Measurements from ENCODE around the gene SERTAD2. TPM values are rescaled to one million over a fixed set of nuclear protein-coding genes. Genes with fewer than 3 reads are reported as not detected.

The SERTAD2 gene
- total and polyA plus RNA-seq, 8 donors: 2.2 to 9.4 (median 4.3) TPM

GRCh38 chr2:64650722-64651338, 2.9 kb downstream of the SERTAD2 start:
- peaks cover 0 to 3% (median 0%) of the 10 kb centered on the region in 4 donors for H3K9me3 ChIP-seq
- H3K4me1 ChIP-seq: peaks cover 12 to 62% (median 48%) of the 10 kb centered on the region in 3 donors
- no peaks in the 10 kb centered on the region for H3K36me3 ChIP-seq
- 35 to 39% methylated on average over 5 of the region's 5 CpGs for WGBS, 2 donors
- no peak for FAIRE-seq
- no peaks in the 10 kb centered on the region for H3K27me3 ChIP-seq
- peak in 3 of 6 donors; percentile 42 to 69 (median 59) for DNase-seq
- peak overlapping the region in 2 of 4 donors; percentile 28 to 70 for H3K27ac ChIP-seq
- peak in 1 of 4 donors; percentile 10 for ATAC-seq
- intact Hi-C loops (cut with DNase I): loop anchor here in 1 of 3 donors (5.0 kb wide), 1 partner anchor 211 kb away; no protein-coding TSS in a partner anchor
- TF ChIP-seq CTCF (IDR thresholded peaks at IDR 0.05): no peak
- H3K4me3 ChIP-seq: no peak overlapping the region

- Histone ChIP-seq H3K4me3 (no peak overlapping the region), H3K27ac (peak overlapping the region in 2 of 4 donors; percentile 69 to 70), H3K9me3 (peaks cover 0 to 3% (median 0%) of the 10 kb centered on the region in 4 donors), H3K36me3 (no peaks in the 10 kb centered on the region), H3K4me1 (peaks cover 12 to 66% (median 53%) of the 10 kb centered on the region in 3 donors), H3K27me3 (no peaks in the 10 kb centered on the region)
- 52 to 64% methylated on average over 5 of the region's 5 CpGs for WGBS, 2 donors
- DNase-seq (no peak), ATAC-seq (no peak), FAIRE-seq (no peak)
- TF ChIP-seq CTCF (IDR thresholded peaks at IDR 0.05): no peak
- intact Hi-C loops (cut with DNase I): loop anchor here in 1 of 3 donors (5.0 kb wide), 1 partner anchor 212 kb away; no protein-coding TSS in a partner anchor
Measured at GRCh38 chr2:64650296-64650695, 3.4 kb downstream of the SERTAD2 start.

GRCh38 chr2:64649626-64650025, 4.1 kb downstream of the SERTAD2 start:
- Histone ChIP-seq H3K9me3 (no peaks in the 10 kb centered on the region), H3K4me3 (no peak overlapping the region), H3K27ac (peak overlapping the region in 3 of 4 donors; percentile 22 to 70 (median 69)), H3K27me3 (no peaks in the 10 kb centered on the region), H3K4me1 (peaks cover 12 to 61% (median 53%) of the 10 kb centered on the region in 3 donors), H3K36me3 (no peaks in the 10 kb centered on the region)
- WGBS, 2 donors: 20% methylated on average over 5 of the region's 5 CpGs
- no peak for TF ChIP-seq CTCF (IDR thresholded peaks at IDR 0.05)
- no peak for FAIRE-seq
- peak; percentile 39 to 67 (median 55) for DNase-seq
- intact Hi-C loops (cut with DNase I): loop anchor here in 2 of 3 donors (5.0 to 10.0 kb wide), 2 partner anchors 185 to 213 kb away; no protein-coding TSS in a partner anchor
- ATAC-seq: peak in 2 of 4 donors; percentile 10 to 27

- FAIRE-seq: no peak
- WGBS, 2 donors: 15 to 16% methylated on average over 6 of the region's 6 CpGs
Measured at GRCh38 chr2:64649013-64649484, 4.7 kb downstream of the SERTAD2 start.

More at GRCh38 chr2:64649013-64649484, 4.7 kb downstream of the SERTAD2 start:
- DNase-seq (peak in 1 of 6 donors; percentile 41), ATAC-seq (peak in 1 of 4 donors; percentile 1)
- Histone ChIP-seq H3K27ac (peak overlapping the region in 3 of 4 donors; percentile 22 to 70 (median 69)), H3K4me3 (no peak overlapping the region), H3K27me3 (no peaks in the 10 kb centered on the region), H3K9me3 (no peaks in the 10 kb centered on the region), H3K36me3 (no peaks in the 10 kb centered on the region), H3K4me1 (peaks cover 12 to 61% (median 57%) of the 10 kb centered on the region in 3 donors)
- no peak for TF ChIP-seq CTCF (IDR thresholded peaks at IDR 0.05)
- intact Hi-C loops (cut with DNase I): loop anchor here in 1 of 3 donors (10.0 kb wide), 1 partner anchor 186 kb away; no protein-coding TSS in a partner anchor
